T-helper 1 cell treated with Interleukin-12 subunit alpha and Interleukin-12 subunit beta and Interleukin-4 antibody, amounts not matched to agents 30 ng/mL and 1 ng/mL, for 36 hours (primary cell): ENCODE data around the gene KCTD14. TPM values are rescaled to one million over a fixed set of nuclear protein-coding genes. Genes with fewer than 3 reads are reported as not detected.
"Not testable (repeated sequence)": the region's sequence is repeated elsewhere in the genome, so short reads cannot be mapped to it uniquely, and the experiment has no call there.

Experiments
- intact Hi-C: fragments of 100-400 bp; cut with micrococcal nuclease; formaldehyde crosslinking; loops from one replicate; pipeline ENCODE4 v1.15.1; 2024
- total RNA-seq: library from RNA; stranded (reverse); gene quantifications from 2 replicates; pipeline ENCODE4 v1.2.3, GENCODE V29; 2022

Gene KCTD14
- total RNA-seq, result 0.49 and 0.80 TPM in 2 replicates

GRCh38 chr11:78022397-78023396 is at the start of gene KCTD14:
TSS of gene KCTD14 (minus strand) at chr11:78023276. CDS start at chr11:78023249, 27 bp downstream.
- intact Hi-C loops, result no loop called here

GRCh38 chr11:78072455-78072854 is 49.4 kb upstream of the KCTD14 start:
- intact Hi-C loops, result no loop called here

- intact Hi-C loops, result no loop called here
Measured at GRCh38 chr11:78071717-78072116, 48.6 kb upstream of the KCTD14 start.

- intact Hi-C loops, result no loop called here
Measured at GRCh38 chr11:78070621-78071020, 47.5 kb upstream of the KCTD14 start.

GRCh38 chr11:78069465-78069864 is 46.4 kb upstream of the KCTD14 start:
- intact Hi-C loops, result no loop called here

GRCh38 chr11:78067704-78068103 is 44.6 kb upstream of the KCTD14 start:
- intact Hi-C loops, result no loop called here

GRCh38 chr11:78066471-78066870 is 43.4 kb upstream of the KCTD14 start:
- intact Hi-C loops, result no loop called here

GRCh38 chr11:78065203-78065602 is 42.1 kb upstream of the KCTD14 start:
- intact Hi-C loops, result no loop called here

- intact Hi-C loops, result no loop called here
Measured at GRCh38 chr11:78063440-78064181, 40.5 kb upstream of the KCTD14 start, which contains the start of gene THRSP. TSS of gene THRSP (plus strand) at chr11:78063861. CDS start at chr11:78063882, 21 bp downstream.

GRCh38 chr11:78062671-78063070 is 39.6 kb upstream of the KCTD14 start:
- intact Hi-C loops, result no loop called here

- intact Hi-C loops, result no loop called here
Measured at GRCh38 chr11:78061921-78062311, 38.8 kb upstream of the KCTD14 start.

- intact Hi-C loops, result no loop called here
Measured at GRCh38 chr11:78061088-78061920, 38.2 kb upstream of the KCTD14 start.

- intact Hi-C loops, result no loop called here
Measured at GRCh38 chr11:78060533-78060932, 37.5 kb upstream of the KCTD14 start.

GRCh38 chr11:78059749-78060328 is 36.8 kb upstream of the KCTD14 start:
- intact Hi-C loops, result not testable (repeated sequence)

- intact Hi-C loops, result no loop called here
Measured at GRCh38 chr11:78057462-78058055, 34.5 kb upstream of the KCTD14 start.

GRCh38 chr11:78056093-78056492 is 33.0 kb upstream of the KCTD14 start:
- intact Hi-C loops, result no loop called here

GRCh38 chr11:78054971-78055370 is 31.9 kb upstream of the KCTD14 start:
- intact Hi-C loops, result no loop called here

GRCh38 chr11:78050964-78051831 is 28.1 kb upstream of the KCTD14 start:
- intact Hi-C loops, result no loop called here

- intact Hi-C loops, result loop anchor here (10.0 kb wide), 1 partner anchor 415 kb away; the partner anchor contains the start of gene CLNS1A
Measured at GRCh38 chr11:78049348-78049747, 26.3 kb upstream of the KCTD14 start.
